Panc1 (cell line): ENCODE data around the gene CACTIN.

Experiments
- CTCF ChIP-seq: fragments of 450-650 bp; IDR thresholded peaks from 2 replicates; pipeline ENCODE4 v1.5.1; 2017; ENCODE audit warnings: mild to moderate bottlenecking
- POLR2AphosphoS5 ChIP-seq: IDR thresholded peaks from 2 replicates; pipeline ENCODE4 v1.6.1; 2012; ENCODE audit warnings: mild to moderate bottlenecking, low read depth, low read length, moderate library complexity
- REST ChIP-seq, 2 experiments: IDR thresholded peaks; 2 replicates each; pipeline ENCODE4 v1.6.1; 2011 to 2012; ENCODE audit warnings: low read depth in 2 of 2, control low read depth in 1 of 2, low read length in 1 of 2, mild to moderate bottlenecking in 1 of 2, moderate library complexity in 1 of 2; ENCODE audit not compliant: insufficient read depth in 1 of 2
- SIN3A ChIP-seq: IDR thresholded peaks from 2 replicates; pipeline ENCODE4 v1.6.1; 2012; ENCODE audit warnings: low read depth, mild to moderate bottlenecking, low read length, moderate library complexity, borderline replicate concordance; ENCODE audit not compliant: insufficient read depth

- no peak for TF ChIP-seq CTCF
- no peak for TF ChIP-seq POLR2AphosphoS5
- TF ChIP-seq REST (IDR thresholded peaks at IDR 0.05; ENCODE audit: insufficient read depth in 1 of 2, low read depth in 2 of 2, low read length in 1 of 2), result no peak
- no peak for TF ChIP-seq SIN3A
Measured at GRCh38 chr19:3646336-3647092, 19.9 kb upstream of the CACTIN start.
